SW480 (cell line): ENCODE data around the gene BCAS3.
"Not testable (repeated sequence)": the region's sequence is repeated elsewhere in the genome, so short reads cannot be mapped to it uniquely, and the experiment has no call there.

Experiments used
- DNase-seq: peaks from one replicate; pipeline ENCODE4 v3.0.0-alpha.2; 2016; ENCODE audit warnings: low spot score

BCAS3 gene

GRCh38 chr17:61338874-61339478 is 661.3 kb downstream of the BCAS3 start:
- DNase-seq: no peak

GRCh38 chr17:61340431-61341209 is 663.0 kb downstream of the BCAS3 start:
- no peak for DNase-seq

GRCh38 chr17:61343576-61343975 is 665.9 kb downstream of the BCAS3 start:
- no peak for DNase-seq

- DNase-seq: no peak
Measured at GRCh38 chr17:61345061-61345460, 667.4 kb downstream of the BCAS3 start.

DNA sequence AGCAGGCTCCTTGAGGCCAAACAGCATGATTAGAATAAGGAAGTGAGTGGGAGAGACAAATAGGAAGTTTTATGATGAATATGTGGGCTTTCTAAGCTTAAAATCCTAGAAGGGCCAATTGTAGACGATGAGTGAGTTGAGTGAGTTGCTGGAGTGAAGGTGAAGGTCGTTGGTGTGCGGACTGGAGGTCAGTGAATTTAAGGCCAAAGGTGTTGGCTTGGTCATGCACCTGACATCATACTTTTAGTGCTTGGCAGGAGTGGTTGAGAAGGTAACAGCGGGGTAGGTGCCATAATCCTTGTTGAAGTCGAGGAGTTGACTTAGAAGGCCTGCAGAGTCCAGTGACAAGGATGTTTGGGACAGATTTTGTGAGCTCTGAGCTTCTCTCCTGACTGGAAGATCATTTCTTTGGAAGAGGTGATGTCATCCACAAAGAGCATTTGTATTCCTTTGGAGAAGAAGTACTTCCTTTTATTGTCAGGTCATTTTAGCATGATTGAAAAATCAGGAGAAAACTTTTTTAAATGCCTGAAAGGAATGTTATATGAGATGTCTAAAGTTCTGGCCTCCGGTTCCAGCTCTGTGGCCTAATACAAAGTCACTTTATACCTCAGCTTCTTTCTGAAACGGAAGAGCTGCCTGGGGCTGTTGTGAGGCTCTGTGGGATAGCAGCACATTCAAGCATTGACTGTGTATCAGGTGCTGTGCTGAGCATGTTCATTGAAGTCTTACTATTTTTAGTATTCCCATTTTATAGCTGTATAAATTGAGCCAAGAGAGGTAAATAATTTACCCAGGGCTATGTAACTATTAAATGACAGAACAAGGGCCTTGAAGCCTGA is 668.4 kb downstream of the BCAS3 start:
- no peak for DNase-seq

- no peak for DNase-seq
Measured at GRCh38 chr17:61349350-61349749, 671.7 kb downstream of the BCAS3 start.

GRCh38 chr17:61351745-61352407 is 674.2 kb downstream of the BCAS3 start:
- DNase-seq: no peak

DNA sequence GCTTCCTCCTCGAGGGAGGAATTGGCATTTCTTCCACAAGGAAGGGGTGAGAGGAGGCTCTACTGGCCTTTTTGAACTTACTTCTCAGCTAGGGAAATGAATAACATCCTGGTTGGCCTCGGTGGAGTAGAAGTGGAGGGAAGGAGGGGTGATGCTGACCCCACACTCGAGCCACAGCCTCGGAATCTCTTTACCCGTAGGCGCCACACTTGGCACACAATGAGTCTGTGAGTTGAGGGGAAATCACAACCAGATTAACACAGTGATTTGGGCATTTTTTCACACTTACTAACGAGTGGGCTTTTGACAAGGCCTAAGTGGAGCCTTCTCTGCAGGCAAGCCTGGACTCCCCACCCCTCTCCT is 674.7 kb downstream of the BCAS3 start:
- DNase-seq: no peak

DNA sequence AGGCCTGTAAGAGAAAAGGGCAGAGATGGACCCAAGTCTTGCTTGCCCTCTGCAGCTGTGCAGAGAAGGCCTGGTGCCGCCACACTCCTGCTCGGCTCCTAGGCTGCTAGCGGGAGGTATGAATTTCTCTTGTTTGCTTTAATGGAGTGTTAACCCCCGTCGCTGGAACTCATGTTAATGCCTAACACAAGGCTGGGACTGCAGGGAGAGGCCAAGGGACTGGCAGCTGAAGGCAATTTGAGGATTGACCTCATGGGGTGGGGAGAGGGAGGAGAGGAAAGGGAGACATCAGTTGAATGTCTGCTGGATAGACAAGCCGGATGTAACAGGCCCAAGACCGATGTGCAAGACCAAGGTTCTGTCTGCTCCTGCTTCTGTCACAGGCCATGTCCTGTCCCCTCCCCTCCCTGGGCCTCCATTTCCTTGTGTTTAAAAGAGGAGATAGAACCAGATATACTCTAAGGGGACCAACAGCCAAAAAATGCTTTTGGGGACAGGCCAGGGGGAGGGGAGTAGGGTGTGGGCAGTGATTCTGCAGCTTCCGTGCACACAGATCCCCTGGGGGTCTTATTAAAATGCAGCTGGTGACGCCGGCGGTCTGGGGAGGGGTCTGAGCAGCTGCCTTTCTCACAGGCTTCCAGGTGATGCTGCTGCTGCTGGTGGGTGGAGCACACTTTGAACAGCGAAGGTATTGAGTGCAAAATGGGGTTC is 675.3 kb downstream of the BCAS3 start:
- DNase-seq: no peak

DNA sequence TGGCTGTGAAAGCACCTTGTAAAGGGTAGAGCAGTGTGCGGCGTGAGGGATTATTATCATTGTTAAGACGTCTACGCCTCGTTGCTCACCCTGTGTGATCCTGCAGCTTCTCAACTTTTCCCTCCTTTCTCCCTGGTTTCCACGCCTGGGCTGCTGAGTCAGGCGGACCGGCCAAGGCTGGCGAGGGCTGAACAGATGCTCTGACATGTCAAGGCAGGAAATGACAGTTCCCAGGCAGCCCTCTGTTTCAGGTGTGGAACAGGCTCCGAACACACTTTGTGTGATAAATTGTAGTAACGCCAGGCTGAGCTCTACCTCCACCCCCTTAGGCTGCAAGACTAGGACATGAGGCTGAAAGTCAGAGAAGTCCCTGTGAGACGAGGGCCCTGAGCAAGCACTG is 676.0 kb downstream of the BCAS3 start:
- no peak for DNase-seq

GRCh38 chr17:61354895-61355874 is 677.5 kb downstream of the BCAS3 start:
- no peak for DNase-seq

DNA sequence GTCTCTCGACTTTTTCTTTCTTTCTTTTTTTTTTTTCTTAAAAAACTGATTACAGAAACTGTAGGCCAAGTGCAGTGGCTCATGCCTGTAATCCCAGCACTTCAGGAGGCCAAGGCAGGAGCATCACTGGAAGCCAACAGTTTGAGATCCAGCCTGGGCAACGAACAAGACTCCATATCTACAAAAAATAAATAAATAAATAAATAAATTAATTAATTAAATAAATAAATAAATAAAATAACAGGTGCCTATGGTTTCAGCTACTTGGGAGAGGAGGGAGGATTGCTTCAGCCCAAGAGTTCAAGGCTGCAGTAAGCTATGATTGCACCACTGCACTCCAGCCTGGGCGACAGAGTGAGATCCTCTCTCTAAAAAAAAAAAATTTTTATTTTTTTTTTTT is 679.4 kb downstream of the BCAS3 start:
- DNase-seq: not testable (repeated sequence)

GRCh38 chr17:61359513-61359912 is 681.9 kb downstream of the BCAS3 start:
- not testable (repeated sequence) for DNase-seq

- DNase-seq: no peak
Measured at GRCh38 chr17:61360318-61360943, 682.8 kb downstream of the BCAS3 start.

DNA sequence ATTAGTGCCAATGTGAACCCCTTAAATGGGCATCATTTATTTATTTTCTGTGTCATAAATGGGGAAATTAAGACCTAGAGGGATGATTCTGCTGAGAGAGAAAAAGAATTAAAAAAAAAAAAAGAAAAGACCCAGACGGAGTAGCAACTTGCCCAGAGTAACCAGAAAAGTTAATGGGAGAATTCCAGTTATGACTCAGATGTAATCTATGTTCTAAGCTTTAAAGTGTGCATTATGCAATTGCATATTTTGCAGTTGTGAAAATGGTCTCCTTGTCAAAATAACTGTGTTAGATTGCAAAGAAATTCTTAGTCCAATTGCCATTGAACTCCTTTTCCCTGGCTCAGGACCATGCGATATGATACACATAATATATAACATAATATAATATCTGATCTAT is 683.4 kb downstream of the BCAS3 start:
- no peak for DNase-seq

- no peak for DNase-seq
Measured at GRCh38 chr17:61362396-61362795, 684.7 kb downstream of the BCAS3 start.

GRCh38 chr17:61362852-61363600 is 685.4 kb downstream of the BCAS3 start:
- no peak for DNase-seq

DNA sequence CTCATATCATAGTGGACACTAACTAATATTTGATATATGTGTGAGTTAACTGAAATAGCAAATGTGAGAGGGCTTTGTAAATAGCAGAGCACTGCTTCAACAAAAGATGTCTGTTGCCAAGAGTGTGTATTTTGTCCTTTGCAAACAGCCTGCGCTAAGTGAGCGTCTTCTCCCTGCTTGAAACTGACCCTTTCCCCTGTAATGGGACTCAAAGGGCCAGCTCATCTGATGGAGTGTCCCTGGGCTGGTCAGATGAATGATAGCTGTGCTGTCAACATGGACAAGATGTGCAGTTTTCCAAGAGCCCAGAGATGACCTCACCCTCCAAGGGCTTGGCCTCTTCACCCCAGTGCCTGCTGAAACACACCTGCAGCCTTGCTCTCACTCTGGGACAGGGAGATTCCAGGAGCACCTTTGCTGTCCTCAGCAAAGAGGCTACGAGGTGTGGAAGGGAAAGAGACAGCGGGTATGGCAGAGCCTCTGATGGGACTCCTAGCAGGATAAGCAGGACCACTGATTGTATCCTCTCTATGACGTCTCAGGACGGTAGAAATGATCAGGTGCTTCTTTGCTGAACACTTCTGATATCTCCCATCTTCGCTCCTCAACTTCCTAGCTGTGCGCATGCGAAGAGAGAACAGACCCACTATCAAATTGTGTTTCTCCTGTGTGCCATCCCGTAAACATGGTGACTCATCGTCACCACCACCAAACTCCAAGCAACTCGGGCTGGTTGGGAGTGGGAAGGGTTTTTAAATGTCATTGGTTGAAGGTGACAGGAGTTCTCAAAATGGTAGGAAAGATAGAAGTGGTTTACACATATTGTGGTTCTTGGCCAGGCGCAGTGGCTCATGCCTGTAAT is 686.2 kb downstream of the BCAS3 start:
- no peak for DNase-seq
